ENCODE measurements around the gene ASCL2. TPM values are rescaled to one million over a fixed set of nuclear protein-coding genes. Genes with fewer than 3 reads are reported as not detected.

Gene ASCL2
- total RNA-seq, 1 donor from 2014 or later: not detected

GRCh38 chr11:2316169-2316962, 46.0 kb upstream of the ASCL2 start:
- no peak overlapping the region for H3K27ac ChIP-seq
- no peaks in the 10 kb centered on the region for H3K4me1 ChIP-seq
- no peak overlapping the region for H2AFZ ChIP-seq (replicated peaks)
- DNase-seq (ENCODE audit: low spot score): no peak
- TF ChIP-seq EZH2phosphoT487 (IDR thresholded peaks at IDR 0.05) (no peak), CTCF (IDR thresholded peaks at IDR 0.05) (no peak), EZH2 (IDR thresholded peaks at IDR 0.05) (no peak)
- no peaks in the 10 kb centered on the region for H4K20me1 ChIP-seq (ENCODE audit: low read depth)
- H3K4me2 ChIP-seq: no peak overlapping the region
- H3K27me3 Mint-ChIP-seq (ENCODE audit: insufficient read depth, low read depth): peaks cover 3% of the 10 kb centered on the region
- H3K4me3 Mint-ChIP-seq: no peak overlapping the region
- H3K9me3 ChIP-seq (ENCODE audit: low read depth): no peaks in the 10 kb centered on the region
- H3K27ac Mint-ChIP-seq: no peak overlapping the region
- H3K4me3 ChIP-seq: no peak overlapping the region
- no peaks in the 10 kb centered on the region for H3K36me3 Mint-ChIP-seq
- no peak overlapping the region for H3K9ac ChIP-seq
- H3K79me2 ChIP-seq (ENCODE audit: low read depth): no peaks in the 10 kb centered on the region
- H3K27me3 ChIP-seq: no peaks in the 10 kb centered on the region
- H3F3A ChIP-seq (ENCODE audit: low read depth): no peaks in the 10 kb centered on the region
- H3K36me3 ChIP-seq: no peaks in the 10 kb centered on the region
- H3K4me1 Mint-ChIP-seq: no peaks in the 10 kb centered on the region
- H3K9me3 Mint-ChIP-seq: no peaks in the 10 kb centered on the region

- H3K27ac Mint-ChIP-seq: no peak overlapping the region
- H3F3A ChIP-seq (ENCODE audit: low read depth): no peaks in the 10 kb centered on the region
- H3K9ac ChIP-seq: no peak overlapping the region
- H3K4me2 ChIP-seq: no peak overlapping the region
- H3K36me3 ChIP-seq: no peaks in the 10 kb centered on the region
- no peaks in the 10 kb centered on the region for H3K79me2 ChIP-seq (ENCODE audit: low read depth)
- no peaks in the 10 kb centered on the region for H4K20me1 ChIP-seq (ENCODE audit: low read depth)
- no peaks in the 10 kb centered on the region for H3K9me3 ChIP-seq (ENCODE audit: low read depth)
- H3K4me1 Mint-ChIP-seq: no peaks in the 10 kb centered on the region
- no peaks in the 10 kb centered on the region for H3K9me3 Mint-ChIP-seq
- DNase-seq (ENCODE audit: low spot score): no peak
- H3K4me3 Mint-ChIP-seq: no peak overlapping the region
- no peak overlapping the region for H3K27ac ChIP-seq
- no peaks in the 10 kb centered on the region for H3K27me3 ChIP-seq
- no peak for TF ChIP-seq CTCF (IDR thresholded peaks at IDR 0.05)
- no peak for TF ChIP-seq EZH2phosphoT487 (IDR thresholded peaks at IDR 0.05)
- no peak for TF ChIP-seq EZH2 (IDR thresholded peaks at IDR 0.05)
- no peak overlapping the region for H3K4me3 ChIP-seq
- no peak overlapping the region for H2AFZ ChIP-seq (replicated peaks)
- no peaks in the 10 kb centered on the region for H3K36me3 Mint-ChIP-seq
- H3K4me1 ChIP-seq: no peaks in the 10 kb centered on the region
- peaks cover 3% of the 10 kb centered on the region for H3K27me3 Mint-ChIP-seq (ENCODE audit: insufficient read depth, low read depth)
Measured at GRCh38 chr11:2315395-2316168, 45.2 kb upstream of the ASCL2 start.

GRCh38 chr11:2314525-2315394, 44.4 kb upstream of the ASCL2 start:
- Histone ChIP-seq H3K79me2 (ENCODE audit: low read depth) (no peaks in the 10 kb centered on the region), H3K27me3 (no peaks in the 10 kb centered on the region), H3K4me3 (no peak overlapping the region), H3K4me1 (no peaks in the 10 kb centered on the region), H3K36me3 (no peaks in the 10 kb centered on the region), H2AFZ (replicated peaks) (no peak overlapping the region), H3K9me3 (ENCODE audit: low read depth) (no peaks in the 10 kb centered on the region), H3K4me2 (no peak overlapping the region), H3K9ac (no peak overlapping the region), H3K27ac (no peak overlapping the region), H3F3A (ENCODE audit: low read depth) (no peaks in the 10 kb centered on the region), H4K20me1 (ENCODE audit: low read depth) (no peaks in the 10 kb centered on the region)
- Mint-ChIP-seq H3K4me1 (no peaks in the 10 kb centered on the region), H3K27ac (no peak overlapping the region), H3K36me3 (no peaks in the 10 kb centered on the region), H3K4me3 (no peak overlapping the region), H3K27me3 (ENCODE audit: insufficient read depth, low read depth) (peaks cover 3% of the 10 kb centered on the region), H3K9me3 (no peaks in the 10 kb centered on the region)
- no peak for DNase-seq (ENCODE audit: low spot score)
- TF ChIP-seq CTCF (IDR thresholded peaks at IDR 0.05) (no peak), EZH2 (IDR thresholded peaks at IDR 0.05) (no peak), EZH2phosphoT487 (IDR thresholded peaks at IDR 0.05) (no peak)
